ENCODE measurements around the gene SLC26A5. TPM values are rescaled to one million over a fixed set of nuclear protein-coding genes. Genes with fewer than 3 reads are reported as not detected.
A peak's percentile ranks its signal among the peaks of the same experiment; 100 is the strongest.
"Not testable (repeated sequence)": the region's sequence is repeated elsewhere in the genome, so short reads cannot be mapped to it uniquely, and the experiment has no call there.

SLC26A5 gene
- total RNA-seq, 8 experiments from 2014 or later: 0.13 to 1.6 (median 0.62) TPM; not detected in 4

GRCh38 chr7:103432712-103433111 lies 13.3 kb downstream of the SLC26A5 start:
- Histone ChIP-seq H3K4me1 (replicated peaks in 1 of 2) (no peaks in the 10 kb centered on the region), H3K4me3 (no peak overlapping the region), H3K27ac (no peak overlapping the region)
- ATAC-seq (replicated peaks in 6 of 8): peak in 2 of 8 experiments; percentile 49 to 65
- WGBS, 10 experiments: 44 to 100% (median 76%) methylated on average over 1 of the region's 1 CpG; no CpG with 5 or more reads in 2 of the 10 experiments
- in situ Hi-C loops (cut with MboI; ENCODE audit: low pct_unique_long_range_greater_than_20kb in 2 of 9, low sequenced_read_pairs in 9 of 9, unreplicated experiment in 9 of 9): no loop called here

DNA sequence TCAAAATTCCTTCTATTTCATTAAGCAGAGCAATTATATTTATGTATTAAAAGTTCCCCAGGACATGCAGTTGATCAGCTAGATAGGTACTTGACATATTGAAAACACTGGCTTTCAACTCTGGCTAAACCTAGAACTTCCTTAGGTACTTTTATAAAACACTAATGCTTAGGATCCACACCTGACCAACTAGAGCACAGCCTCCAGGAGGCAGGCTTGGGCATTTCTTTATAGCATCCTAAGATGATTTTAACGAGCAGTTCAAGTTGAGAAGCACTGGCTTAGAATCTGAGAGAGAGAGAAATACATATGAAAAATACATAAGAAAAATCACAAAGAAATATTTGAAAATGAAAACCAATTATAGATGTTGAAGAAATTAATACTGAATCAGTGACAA lies 20.8 kb downstream of the SLC26A5 start:
- 11 to 86% (median 60%) methylated on average over 1 of the region's 1 CpG; no CpG with 5 or more reads in 2 of the 10 experiments for WGBS, 10 experiments
- no peaks in the 10 kb centered on the region for H3K4me1 ChIP-seq (replicated peaks in 1 of 2)
- in situ Hi-C loops (cut with MboI; ENCODE audit: low pct_unique_long_range_greater_than_20kb in 2 of 9, low sequenced_read_pairs in 9 of 9, unreplicated experiment in 9 of 9): no loop called here
- no peak overlapping the region for H3K4me3 ChIP-seq
- ATAC-seq (replicated peaks in 6 of 8): no peak
- no peak overlapping the region for H3K27ac ChIP-seq

DNA sequence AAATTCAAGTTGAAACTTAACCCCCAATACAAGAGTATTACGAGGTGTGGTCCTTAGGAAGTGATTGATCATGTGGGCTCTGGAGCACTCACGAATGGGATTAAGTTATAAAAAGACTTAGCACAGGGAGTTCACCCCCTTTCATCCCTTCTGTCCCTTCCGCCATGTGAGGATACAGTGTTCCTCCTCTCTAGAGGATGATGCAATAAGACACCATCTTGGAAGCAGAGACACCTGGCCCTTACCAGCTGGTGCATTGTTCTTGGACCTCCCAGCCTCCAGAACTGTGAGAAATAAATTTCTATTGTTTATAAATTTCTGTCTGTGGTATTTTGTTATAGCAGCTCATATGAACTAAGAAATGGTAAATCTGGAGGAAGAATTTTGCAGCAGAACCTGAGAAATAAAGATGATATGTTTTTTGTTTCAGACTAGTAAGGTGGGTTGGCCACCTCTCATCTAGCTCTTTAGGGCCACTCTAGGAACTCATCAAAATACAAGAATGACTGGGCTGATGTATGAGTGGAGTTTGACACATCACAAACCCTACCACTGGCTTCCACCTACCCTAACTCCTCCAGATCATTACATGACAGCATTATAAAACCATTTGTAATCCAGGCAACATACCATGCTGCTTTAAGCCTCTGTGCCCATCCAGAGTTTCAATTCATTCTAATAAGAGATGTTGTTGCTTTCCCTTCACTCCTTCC lies 22.4 kb downstream of the SLC26A5 start:
- ATAC-seq (replicated peaks in 6 of 8): no peak
- H3K27ac ChIP-seq: no peak overlapping the region
- WGBS, 10 experiments: 35 to 88% (median 68%) methylated on average over 1 to 3 of the region's 3 CpGs; no CpG with 5 or more reads in 4 of the 10 experiments
- H3K4me3 ChIP-seq: no peak overlapping the region
- H3K4me1 ChIP-seq (replicated peaks in 1 of 2): no peaks in the 10 kb centered on the region
- in situ Hi-C loops (cut with MboI; ENCODE audit: low pct_unique_long_range_greater_than_20kb in 2 of 9, low sequenced_read_pairs in 9 of 9, unreplicated experiment in 9 of 9): no loop called here

DNA sequence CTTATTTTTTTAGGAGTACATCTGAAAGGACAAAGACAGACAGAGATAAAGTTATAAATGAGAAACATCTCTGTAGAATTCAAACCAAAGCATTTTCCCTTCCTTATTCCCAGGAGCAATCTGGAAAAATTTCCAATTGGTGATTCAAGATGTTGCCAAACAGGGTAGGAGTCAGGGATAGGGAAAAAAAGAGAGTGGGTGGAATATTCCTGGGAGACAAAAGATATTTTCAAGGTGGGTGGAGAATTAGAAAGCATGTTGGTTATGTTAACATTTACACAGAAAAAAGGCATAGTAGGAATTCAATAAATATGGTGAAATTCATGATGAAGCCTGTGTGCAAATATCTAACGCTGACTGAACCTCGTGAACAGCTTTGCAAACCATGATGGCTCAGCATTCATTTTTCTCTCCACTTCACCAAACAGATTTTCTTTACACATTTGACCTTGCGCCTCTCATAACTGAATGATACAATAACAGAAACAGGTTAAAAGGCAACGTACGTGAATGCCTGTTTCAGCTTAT lies 25.1 kb downstream of the SLC26A5 start:
- Histone ChIP-seq H3K4me3 (no peak overlapping the region), H3K27ac (no peak overlapping the region), H3K4me1 (replicated peaks in 1 of 2) (no peaks in the 10 kb centered on the region)
- peak in 3 of 8 experiments; percentile 63 to 80 (median 74) for ATAC-seq (replicated peaks in 6 of 8)
- in situ Hi-C loops (cut with MboI; ENCODE audit: low pct_unique_long_range_greater_than_20kb in 2 of 9, low sequenced_read_pairs in 9 of 9, unreplicated experiment in 9 of 9): no loop called here
- 0 to 91% (median 84%) methylated on average over 2 to 5 of the region's 5 CpGs for WGBS, 10 experiments

DNA sequence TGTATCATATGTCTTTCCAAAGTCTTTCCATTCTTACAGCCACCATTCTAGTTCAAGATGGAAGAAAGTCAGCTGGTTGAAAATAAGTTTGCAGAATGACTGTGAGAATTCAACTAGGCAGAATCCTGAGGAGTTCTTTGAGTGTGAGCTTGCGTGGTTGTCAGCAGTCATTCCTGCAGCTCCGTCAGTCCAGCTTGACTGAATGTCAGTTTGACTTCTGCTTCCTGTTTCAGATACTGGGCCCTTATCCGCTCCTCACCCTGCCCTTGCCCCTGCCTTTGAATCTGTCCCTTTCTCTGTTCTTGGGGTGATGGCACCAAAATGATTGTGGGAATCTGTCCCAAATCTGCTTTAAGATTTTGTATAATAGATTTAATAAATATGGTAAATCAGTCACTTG lies 27.8 kb downstream of the SLC26A5 start:
- no peaks in the 10 kb centered on the region for H3K4me1 ChIP-seq (replicated peaks in 1 of 2)
- in situ Hi-C loops (cut with MboI; ENCODE audit: low pct_unique_long_range_greater_than_20kb in 2 of 9, low sequenced_read_pairs in 9 of 9, unreplicated experiment in 9 of 9): no loop called here
- no peak overlapping the region for H3K27ac ChIP-seq
- H3K4me3 ChIP-seq: no peak overlapping the region
- 60 to 96% (median 84%) methylated on average over 1 to 3 of the region's 3 CpGs; no CpG with 5 or more reads in 2 of the 10 experiments for WGBS, 10 experiments
- ATAC-seq (replicated peaks in 6 of 8): no peak

- H3K4me1 ChIP-seq (replicated peaks in 1 of 2): no peaks in the 10 kb centered on the region
- H3K4me3 ChIP-seq: no peak overlapping the region
- ATAC-seq (replicated peaks in 6 of 8): no peak
- WGBS, 10 experiments: 40 to 97% (median 87%) methylated on average over 1 to 5 of the region's 5 CpGs; no CpG with 5 or more reads in 2 of the 10 experiments
- no peak overlapping the region for H3K27ac ChIP-seq
- in situ Hi-C loops (cut with MboI; ENCODE audit: low pct_unique_long_range_greater_than_20kb in 2 of 9, low sequenced_read_pairs in 9 of 9, unreplicated experiment in 9 of 9): no loop called here
These were observed 32.6 kb downstream of the SLC26A5 start for GRCh38 chr7:103413407-103413806.

GRCh38 chr7:103412151-103412550 lies 33.9 kb downstream of the SLC26A5 start:
- 0 to 100% (median 67%) methylated on average over 1 of the region's 1 CpG; no CpG with 5 or more reads in 1 of the 10 experiments for WGBS, 10 experiments
- in situ Hi-C loops (cut with MboI; ENCODE audit: low pct_unique_long_range_greater_than_20kb in 2 of 9, low sequenced_read_pairs in 9 of 9, unreplicated experiment in 9 of 9): no loop called here
- H3K4me1 ChIP-seq (replicated peaks in 1 of 2): no peaks in the 10 kb centered on the region
- H3K4me3 ChIP-seq: no peak overlapping the region
- H3K27ac ChIP-seq: no peak overlapping the region
- ATAC-seq (replicated peaks in 6 of 8): no peak

DNA sequence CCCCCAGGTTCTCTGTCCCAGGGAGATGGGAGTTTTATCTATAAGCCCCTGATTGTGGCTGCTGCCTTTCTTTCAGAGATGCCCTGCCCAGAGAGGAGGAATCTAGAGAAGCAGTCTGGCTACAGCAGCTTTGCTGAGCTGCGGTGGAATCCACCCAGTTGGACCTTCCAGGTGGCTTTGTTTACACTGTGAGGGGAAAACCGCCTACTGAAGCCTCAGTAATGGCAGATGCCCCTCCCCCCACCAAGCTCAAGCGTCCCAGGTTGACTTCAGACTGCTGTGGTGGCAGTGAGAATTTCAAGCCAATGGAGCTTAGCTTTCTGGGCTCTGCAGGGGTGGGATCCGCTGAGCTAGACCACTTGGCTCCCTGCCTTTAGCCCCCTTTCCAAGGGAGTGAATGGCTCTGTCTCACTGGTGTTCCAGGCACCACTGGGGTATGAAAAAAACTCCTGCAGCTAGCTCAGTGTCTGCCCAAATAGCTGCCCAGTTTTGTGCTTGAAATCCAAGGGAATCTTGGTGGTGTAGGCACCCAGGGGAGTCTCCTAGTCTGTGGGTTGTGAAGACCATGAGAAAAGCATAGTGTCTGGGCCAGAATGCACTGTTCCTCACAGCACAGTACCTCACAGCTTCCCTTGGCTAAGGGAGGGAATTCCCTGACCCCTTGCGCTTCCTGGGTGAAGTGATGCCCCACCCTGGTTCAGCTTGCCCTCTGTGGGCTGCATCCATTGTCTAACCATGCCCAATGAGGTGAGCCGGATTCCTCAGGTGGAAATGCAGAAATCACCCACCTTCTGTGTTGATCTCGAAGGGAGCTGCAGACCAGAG lies 40.0 kb downstream of the SLC26A5 start:
- in situ Hi-C loops (cut with MboI; ENCODE audit: low pct_unique_long_range_greater_than_20kb in 2 of 9, low sequenced_read_pairs in 9 of 9, unreplicated experiment in 9 of 9): loop anchor here in 1 of 9 experiments (10.0 kb wide), 1 partner anchor 111 kb away; the partner anchor contains the start of gene PMPCB
- ATAC-seq (replicated peaks in 6 of 8); H3K27ac ChIP-seq; H3K4me1 ChIP-seq (replicated peaks in 1 of 2); H3K4me3 ChIP-seq: not testable (repeated sequence)
- WGBS, 10 experiments: 0 to 100% (median 43%) methylated on average over 1 to 4 of the region's 7 CpGs; no CpG with 5 or more reads in 4 of the 10 experiments

- H3K4me1 ChIP-seq (replicated peaks in 1 of 2); H3K4me3 ChIP-seq: not testable (repeated sequence)
- in situ Hi-C loops (cut with MboI; ENCODE audit: low pct_unique_long_range_greater_than_20kb in 2 of 9, low sequenced_read_pairs in 9 of 9, unreplicated experiment in 9 of 9): loop anchor here in 1 of 9 experiments (10.0 kb wide), 1 partner anchor 105 kb away; the partner anchor contains the start of gene PMPCB
These were observed 46.3 kb downstream of the SLC26A5 start for GRCh38 chr7:103399687-103400086.

DNA sequence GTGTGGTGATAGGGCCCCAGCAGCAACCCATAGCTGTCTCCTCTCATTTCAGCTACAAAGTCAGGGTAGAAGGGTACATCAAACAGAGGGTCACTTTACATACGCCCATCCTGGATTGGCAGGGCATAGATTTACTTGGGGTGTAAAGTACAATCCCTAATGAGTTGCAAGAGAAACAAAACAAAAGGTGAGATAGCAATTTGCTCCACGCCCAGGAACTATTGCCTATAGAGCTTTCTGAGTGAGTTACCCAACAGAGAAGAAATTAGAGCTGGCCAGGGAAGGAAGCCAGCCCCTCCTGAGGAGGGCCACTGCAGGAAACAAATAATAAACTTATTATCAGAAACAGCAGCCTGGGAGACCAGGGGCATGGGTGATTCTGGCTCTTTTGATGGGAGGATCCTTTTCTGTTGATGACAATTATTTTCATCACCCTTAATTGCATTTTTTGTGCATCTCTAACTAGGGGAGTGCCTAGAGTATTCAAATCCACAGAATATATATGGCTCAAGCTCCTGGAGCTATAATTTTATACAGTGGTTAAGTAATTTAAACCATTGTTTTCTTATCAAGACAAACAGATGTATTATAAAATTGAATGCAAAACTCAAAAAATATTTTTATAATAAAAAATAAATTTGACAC lies 47.4 kb downstream of the SLC26A5 start:
- peak in 3 of 8 experiments; percentile 66 to 88 (median 73) for ATAC-seq (replicated peaks in 6 of 8)
- WGBS, 10 experiments: 0 to 100% (median 17%) methylated on average over 1 to 2 of the region's 2 CpGs; no CpG with 5 or more reads in 5 of the 10 experiments
- in situ Hi-C loops (cut with MboI; ENCODE audit: low pct_unique_long_range_greater_than_20kb in 2 of 9, low sequenced_read_pairs in 9 of 9, unreplicated experiment in 9 of 9): no loop called here

More at GRCh38 chr7:103399687-103400086, 46.3 kb downstream of the SLC26A5 start:
- not testable (repeated sequence) for ATAC-seq (replicated peaks in 6 of 8); H3K27ac ChIP-seq

DNA sequence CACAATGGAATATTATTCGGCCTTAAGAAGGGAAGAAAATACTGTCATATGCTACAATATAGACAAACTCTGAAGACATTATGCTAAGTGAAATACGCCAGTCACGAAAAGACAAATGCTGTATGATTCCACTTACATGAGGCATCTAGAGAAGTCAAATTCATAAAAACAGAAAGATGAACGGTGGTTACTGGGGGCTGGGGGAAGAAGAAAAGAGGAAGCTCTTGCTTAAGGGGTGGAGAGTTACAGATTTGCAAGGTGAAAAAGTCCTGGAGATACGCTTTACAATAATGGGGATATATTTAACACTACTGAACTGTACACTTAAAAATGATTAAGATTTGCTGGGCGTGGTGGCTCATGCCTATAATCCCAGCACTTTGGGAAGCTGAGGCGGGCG lies 49.5 kb downstream of the SLC26A5 start:
- Histone ChIP-seq H3K4me1 (replicated peaks in 1 of 2) (no peaks in the 10 kb centered on the region), H3K27ac (no peak overlapping the region), H3K4me3 (no peak overlapping the region)
- ATAC-seq (replicated peaks in 6 of 8): no peak
- 26 to 78% (median 64%) methylated on average over 2 to 8 of the region's 8 CpGs for WGBS, 10 experiments
- in situ Hi-C loops (cut with MboI; ENCODE audit: low pct_unique_long_range_greater_than_20kb in 2 of 9, low sequenced_read_pairs in 9 of 9, unreplicated experiment in 9 of 9): no loop called here

More for the DNA sequence above, 47.4 kb downstream of the SLC26A5 start:
- Histone ChIP-seq H3K27ac (no peak overlapping the region), H3K4me1 (replicated peaks in 1 of 2) (no peaks in the 10 kb centered on the region), H3K4me3 (no peak overlapping the region)

GRCh38 chr7:103395071-103395470 lies 50.9 kb downstream of the SLC26A5 start:
- WGBS, 10 experiments: 57 to 100% (median 79%) methylated on average over 1 of the region's 1 CpG; no CpG with 5 or more reads in 4 of the 10 experiments
- Histone ChIP-seq H3K27ac (no peak overlapping the region), H3K4me3 (no peak overlapping the region), H3K4me1 (replicated peaks in 1 of 2) (no peaks in the 10 kb centered on the region)
- in situ Hi-C loops (cut with MboI; ENCODE audit: low pct_unique_long_range_greater_than_20kb in 2 of 9, low sequenced_read_pairs in 9 of 9, unreplicated experiment in 9 of 9): no loop called here
- ATAC-seq (replicated peaks in 6 of 8): no peak

Data from motor neuron (in vitro differentiated cells).